Measurements from ENCODE around the gene APC2. TPM values are rescaled to one million over a fixed set of nuclear protein-coding genes. Genes with fewer than 3 reads are reported as not detected.

The APC2 gene
- total RNA-seq, 1 experiment from 2014 or later, result 1.4 TPM

- no peaks in the 10 kb centered on the region for H3K9me2 ChIP-seq (replicated peaks; ENCODE audit: low read length)
- ATAC-seq (no peak), DNase-seq (no peak)
- H3K27me3 ChIP-seq (ENCODE audit: low read length), result no peaks in the 10 kb centered on the region
- no peak overlapping the region for H3K4me3 ChIP-seq (ENCODE audit: low read length)
- no peaks in the 10 kb centered on the region for H3K36me3 ChIP-seq (ENCODE audit: low read depth, low read length)
- peak overlapping the region; percentile 22; the same call in 1 of the 2 replicates for H3K4me2 ChIP-seq (ENCODE audit: low read length)
- H4K20me1 ChIP-seq (ENCODE audit: low read length), result no peaks in the 10 kb centered on the region
- intact Hi-C loops (cut with micrococcal nuclease), result no loop called here
- peaks cover 12% of the 10 kb centered on the region for H3K4me1 ChIP-seq (ENCODE audit: insufficient read depth, low read length)
- H3K9me3 ChIP-seq (ENCODE audit: low read length), result no peaks in the 10 kb centered on the region
- no TSS peak for BruUV-seq (replicated peaks)
- H3K79me2 ChIP-seq (ENCODE audit: low read length), result 0 out of 2 replicates have a peak, but pooled peaks cover 3% of the 10 kb centered on the region
- no peak for TF ChIP-seq CTCF (conservative IDR thresholded peaks at IDR 0.05; ENCODE audit: low read depth, low read length)
- TF ChIP-seq EZH2phosphoT487 (IDR thresholded peaks at IDR 0.05; ENCODE audit: borderline replicate concordance, low read length), result no peak
- no peak for TF ChIP-seq EZH2 (IDR thresholded peaks at IDR 0.05; ENCODE audit: low read length, unreplicated experiment)
- H2AFZ ChIP-seq (ENCODE audit: low read length), result no peak overlapping the region
- POLR2A ChIA-PET (ENCODE audit: unreplicated experiment), result no interaction called here
- no peaks in the 10 kb centered on the region for H3F3A ChIP-seq (ENCODE audit: low read length, unreplicated experiment)
- CTCF ChIA-PET, result no interaction called here
- H3K9ac ChIP-seq (ENCODE audit: low read length), result no peak overlapping the region
- H3K27ac ChIP-seq (ENCODE audit: low read length), result no peak overlapping the region
These were observed 46.1 kb downstream of the APC2 start for GRCh38 chr19:1495799-1496713.

DNA sequence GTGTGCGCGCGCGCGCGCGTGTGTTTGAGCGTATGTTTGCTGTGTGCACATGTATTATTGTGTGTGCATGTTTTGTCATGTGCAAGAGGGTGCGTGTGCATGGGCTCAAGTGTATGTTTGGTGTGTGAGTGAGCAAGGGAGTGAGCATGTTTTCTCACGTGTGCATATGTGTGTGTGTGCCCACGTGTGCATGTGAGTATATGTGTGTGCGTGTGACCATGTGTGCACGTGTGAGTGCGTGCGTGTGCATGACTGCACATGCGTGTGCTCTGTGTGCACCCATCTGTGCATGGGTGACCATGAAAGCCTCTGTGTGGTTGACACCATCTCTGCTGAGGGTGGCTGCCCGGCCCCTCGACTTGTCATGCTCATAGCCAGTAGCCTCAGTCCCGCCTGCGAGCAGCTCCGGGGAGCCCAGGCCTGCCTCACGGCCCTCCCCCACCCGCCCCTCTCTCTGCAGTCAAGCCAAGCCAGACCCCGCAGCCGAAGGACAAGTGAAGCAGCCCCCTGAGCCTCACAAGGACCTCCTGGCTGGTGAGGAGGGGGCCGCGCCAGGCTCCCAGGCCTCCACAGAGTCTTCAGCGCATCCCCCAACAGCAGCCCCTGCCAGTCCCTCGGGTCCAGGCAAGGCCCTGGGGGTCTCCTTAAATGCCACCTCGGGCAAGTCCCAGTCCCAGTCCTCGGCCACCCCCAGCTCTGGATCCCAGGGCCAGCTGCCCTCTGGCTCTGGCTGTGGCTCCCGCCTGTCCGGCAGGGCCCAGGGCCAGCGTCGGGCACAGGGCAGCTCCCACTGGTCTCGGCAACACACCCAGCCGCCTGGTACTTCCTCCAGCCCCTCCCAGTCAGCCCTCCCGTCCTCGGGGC, 47.0 kb downstream of the APC2 start:
- BruUV-seq (replicated peaks), result no TSS peak
- Histone ChIP-seq H3K27ac (ENCODE audit: low read length) (no peak overlapping the region), H3F3A (ENCODE audit: low read length, unreplicated experiment) (no peaks in the 10 kb centered on the region), H2AFZ (ENCODE audit: low read length) (no peak overlapping the region), H3K9me3 (ENCODE audit: low read length) (no peaks in the 10 kb centered on the region), H3K36me3 (ENCODE audit: low read depth, low read length) (no peaks in the 10 kb centered on the region), H3K27me3 (ENCODE audit: low read length) (no peaks in the 10 kb centered on the region), H3K9ac (ENCODE audit: low read length) (no peak overlapping the region), H4K20me1 (ENCODE audit: low read length) (no peaks in the 10 kb centered on the region), H3K4me3 (ENCODE audit: low read length) (no peak overlapping the region), H3K4me1 (ENCODE audit: insufficient read depth, low read length) (peaks cover 9% of the 10 kb centered on the region), H3K79me2 (ENCODE audit: low read length) (0 out of 2 replicates have a peak, but pooled peaks cover under 1% of the 10 kb centered on the region), H3K9me2 (replicated peaks; ENCODE audit: low read length) (no peaks in the 10 kb centered on the region), H3K4me2 (ENCODE audit: low read length) (peak overlapping the region; percentile 22; the same call in 1 of the 2 replicates)
- DNase-seq (no peak), ATAC-seq (no peak)
- CTCF ChIA-PET, result no interaction called here
- intact Hi-C loops (cut with micrococcal nuclease), result no loop called here
- POLR2A ChIA-PET (ENCODE audit: unreplicated experiment), result no interaction called here
- TF ChIP-seq CTCF (conservative IDR thresholded peaks at IDR 0.05; ENCODE audit: low read depth, low read length), result no peak
- TF ChIP-seq EZH2 (IDR thresholded peaks at IDR 0.05; ENCODE audit: low read length, unreplicated experiment), result no peak
- TF ChIP-seq EZH2phosphoT487 (IDR thresholded peaks at IDR 0.05; ENCODE audit: borderline replicate concordance, low read length), result no peak

Data from PC-3 (cell line).